HepG2 (cell line): ENCODE results near the gene ID3. TPM values are rescaled to one million over a fixed set of nuclear protein-coding genes. Genes with fewer than 3 reads are reported as not detected.

ENCODE experiments used
- ERF ChIP-seq: IDR thresholded peaks from 2 replicates; pipeline ENCODE4 v1.6.1; 2018; ENCODE audit warnings: missing biosample characterization, missing genetic modification reagents
- FOXO1 ChIP-seq: sonication (generic); formaldehyde crosslinking; IDR thresholded peaks from 2 replicates; pipeline ENCODE4 v1.4.0; 2020; ENCODE audit warnings: missing genetic modification reagents
- GZF1 ChIP-seq: sonication (generic); formaldehyde crosslinking; IDR thresholded peaks from 2 replicates; pipeline ENCODE4 v1.5.1; 2020; ENCODE audit warnings: mild to moderate bottlenecking, missing genetic modification reagents
- HMGXB3 ChIP-seq: sonication (generic); formaldehyde crosslinking; IDR thresholded peaks from 2 replicates; pipeline ENCODE4 v1.4.0; 2020; ENCODE audit warnings: missing genetic modification reagents, borderline replicate concordance
- HOXA7 ChIP-seq: sonication (generic); formaldehyde crosslinking; IDR thresholded peaks from 2 replicates; pipeline ENCODE4 v1.8.1; 2022; ENCODE audit warnings: mild to moderate bottlenecking, missing genetic modification reagents, moderate library complexity
- IRF1 ChIP-seq: sonication (generic); formaldehyde crosslinking; IDR thresholded peaks from 2 replicates; pipeline ENCODE4 v1.4.0; 2020; ENCODE audit warnings: low read depth, mild to moderate bottlenecking, missing genetic modification reagents
- KLF16 ChIP-seq, 2 experiments: sonication (generic) in 1 of 2; formaldehyde crosslinking in 1 of 2; IDR thresholded peaks; 2 replicates each; pipeline versions ENCODE4 v1.6.1 to v1.8.0; 2016 to 2023; ENCODE audit warnings: missing genetic modification reagents in 2 of 2, missing compliant biosample characterization in 1 of 2
- LCORL ChIP-seq, 2 experiments: fragments of 450-650 bp in 1 of 2; sonication (generic) in 1 of 2; formaldehyde crosslinking in 1 of 2; IDR thresholded peaks; 2 replicates each; pipeline versions ENCODE4 v1.5.0 to v1.6.1; 2017 to 2020; ENCODE audit warnings: antibody characterized with exemption in 1 of 2, missing genetic modification reagents in 1 of 2
- MAX ChIP-seq: IDR thresholded peaks from 2 replicates; pipeline ENCODE4 v1.6.1; 2012; ENCODE audit warnings: inconsistent platforms
- MED8 ChIP-seq: sonication (generic); formaldehyde crosslinking; IDR thresholded peaks from 2 replicates; pipeline ENCODE4 v1.8.1; 2023; ENCODE audit warnings: mild to moderate bottlenecking, missing genetic modification reagents; ENCODE audit not compliant: insufficient replicate concordance
- REXO4 ChIP-seq: sonication (generic); formaldehyde crosslinking; IDR thresholded peaks from 2 replicates; pipeline ENCODE4 v1.8.0; 2022; ENCODE audit warnings: missing genetic modification reagents, mild to moderate bottlenecking, borderline replicate concordance
- USF2 ChIP-seq, 2 experiments: sonication (generic) in 1 of 2; formaldehyde crosslinking in 1 of 2; IDR thresholded peaks; 2 replicates each; pipeline versions ENCODE4 v1.5.1 to v1.6.1; 2011 to 2020; ENCODE audit warnings: borderline replicate concordance in 1 of 2, low read depth in 1 of 2, low read length in 1 of 2, mild to moderate bottlenecking in 1 of 2, missing genetic modification reagents in 1 of 2, moderate library complexity in 1 of 2
- YY1 ChIP-seq: IDR thresholded peaks from 2 replicates; pipeline ENCODE4 v1.6.1; 2011; ENCODE audit warnings: low read length, low read depth, moderate library complexity, mild to moderate bottlenecking; ENCODE audit not compliant: insufficient read depth, insufficient replicate concordance
- ZBTB38 ChIP-seq: sonication (generic); formaldehyde crosslinking; IDR thresholded peaks from 2 replicates; pipeline ENCODE4 v1.5.1; 2020; ENCODE audit warnings: mild to moderate bottlenecking, missing genetic modification reagents
- ZBTB7A ChIP-seq: sonication (generic); formaldehyde crosslinking; IDR thresholded peaks from 2 replicates; pipeline ENCODE4 v1.8.0; 2022; ENCODE audit warnings: mild to moderate bottlenecking, missing genetic modification reagents
- ZNF138 ChIP-seq: sonication (generic); formaldehyde crosslinking; IDR thresholded peaks from 2 replicates; pipeline ENCODE4 v1.5.0; 2020; ENCODE audit warnings: mild to moderate bottlenecking, low read depth, missing genetic modification reagents
- ZNF205 ChIP-seq: IDR thresholded peaks from 2 replicates; pipeline ENCODE4 v1.6.1; 2018; ENCODE audit warnings: missing biosample characterization, missing genetic modification reagents
- ZNF235 ChIP-seq: sonication (generic); formaldehyde crosslinking; IDR thresholded peaks from 2 replicates; pipeline ENCODE4 v1.8.1; 2023; ENCODE audit warnings: mild to moderate bottlenecking, missing genetic modification reagents, borderline replicate concordance
- ZNF878 ChIP-seq: sonication (generic); formaldehyde crosslinking; IDR thresholded peaks from 2 replicates; pipeline ENCODE4 v1.8.1; 2023; ENCODE audit warnings: mild to moderate bottlenecking, missing genetic modification reagents, moderate library complexity
- ZSCAN12 ChIP-seq: sonication (generic); formaldehyde crosslinking; IDR thresholded peaks from 2 replicates; pipeline ENCODE4 v1.9.0; 2021; ENCODE audit warnings: mild to moderate bottlenecking, missing genetic modification reagents
- polyA plus RNA-seq, 8 experiments: library from polyadenylated mRNA; depleted of rRNA in 3 of 8; stranded (reverse) in 7 of 8; unstranded in 1 of 8; fragments of >200 nt; fragmentation: Illumina TruSeq in 4 of 8; extraction: Trizol in 4 of 8; gene quantifications; 2 replicates each; pipeline versions ENCODE4 v1.2.1 to v1.2.3, GENCODE V29; 2011 to 2016; ENCODE audit warnings: low read depth in 4 of 8, missing spikeins in 1 of 8, mixed read lengths in 1 of 8; ENCODE audit not compliant: insufficient read depth in 1 of 8
- total RNA-seq, 5 experiments: library from RNA; depleted of rRNA; stranded (reverse); fragments of >200 nt; fragmentation: Illumina TruSeq; extraction: Trizol; gene quantifications; 2 replicates each; pipeline ENCODE4 v1.2.3, GENCODE V29; 2016; ENCODE audit warnings: low read depth in 1 of 5

ID3 gene
- total and polyA plus RNA-seq, 2 of the 13 experiments (the other 11 are each of a cell fraction or from before 2014, with no cell fraction given), result 64.8 to 115 TPM

GRCh38 chr1:23539698-23540266, 19.5 kb downstream of the ID3 start (continued):
- no peak for TF ChIP-seq USF2 (IDR thresholded peaks at IDR 0.05; ENCODE audit: low read depth, low read length)
- no peak for TF ChIP-seq USF2 (CRISPR knock-in tag; IDR thresholded peaks at IDR 0.05; ENCODE audit: borderline replicate concordance)
- no peak for TF ChIP-seq REXO4 (CRISPR knock-in tag)
- TF ChIP-seq YY1, result no peak
- TF ChIP-seq KLF16 (CRISPR knock-in tag; IDR thresholded peaks at IDR 0.05), result peak in 1 of 2 experiments; percentile 36; a peak in 1 of 4 replicates
- no peak for TF ChIP-seq ZBTB38 (CRISPR knock-in tag)
- no peak for TF ChIP-seq ZNF878 (CRISPR knock-in tag)
- TF ChIP-seq MAX, result no peak
- TF ChIP-seq LCORL (IDR thresholded peaks at IDR 0.05), result no peak
- peak; percentile 54; the same call in 1 of the 2 replicates for TF ChIP-seq LCORL (CRISPR knock-in tag; IDR thresholded peaks at IDR 0.05)
- TF ChIP-seq ZNF205 (CRISPR knock-in tag), result no peak
- TF ChIP-seq ZNF235, result no peak
- peak; percentile 54; the same call in 1 of the 2 replicates for TF ChIP-seq HMGXB3 (CRISPR knock-in tag)
- peak; percentile 28; the same call in 1 of the 2 replicates for TF ChIP-seq FOXO1 (CRISPR knock-in tag)
- TF ChIP-seq ERF (CRISPR knock-in tag), result no peak
- 0 out of 2 replicates have a peak, but pooled peaks have one; percentile 29 for TF ChIP-seq ZNF138 (CRISPR knock-in tag)
- no peak for TF ChIP-seq GZF1 (CRISPR knock-in tag)
- no peak for TF ChIP-seq IRF1 (CRISPR knock-in tag)
- no peak for TF ChIP-seq ZSCAN12 (CRISPR knock-in tag)
- TF ChIP-seq MED8, result no peak
- TF ChIP-seq HOXA7 (CRISPR knock-in tag), result no peak
- no peak for TF ChIP-seq ZBTB7A
